GM19025 (cell line): ENCODE measurements around the gene ISCU.

ENCODE experiments used
- ATAC-seq: cut with Tn5 transposase; IDR thresholded peaks from one replicate; pipeline ENCODE4 v1.9.1; 2021; ENCODE audit warnings: mild to moderate bottlenecking, low read depth, moderate library complexity; ENCODE audit not compliant: unreplicated experiment

Gene ISCU

DNA sequence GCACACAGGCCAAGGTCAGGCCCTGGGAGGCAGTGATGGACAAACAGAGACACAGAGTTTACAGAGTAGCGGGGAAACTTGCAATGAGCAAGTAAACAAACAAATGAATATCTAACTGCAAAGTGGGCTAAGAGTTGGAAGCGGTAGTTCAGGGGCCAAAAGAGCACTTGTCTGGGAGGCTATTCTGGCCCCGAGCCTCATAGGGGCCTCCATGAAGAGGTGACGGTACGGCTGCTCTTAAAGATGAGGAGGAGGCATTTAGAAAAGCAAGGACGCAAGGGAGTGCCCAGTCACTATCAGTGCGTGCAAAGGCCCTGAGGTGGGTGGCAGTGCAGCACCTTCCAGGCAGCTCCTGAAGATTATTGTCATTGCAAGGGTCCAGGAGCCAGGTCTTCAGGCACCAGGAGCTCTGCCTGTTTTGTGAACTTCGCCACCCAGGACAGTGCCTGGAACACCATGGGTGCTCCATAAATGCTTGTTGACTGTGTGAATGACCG lies 39.9 kb downstream of the ISCU start:
- ATAC-seq = no peak

DNA sequence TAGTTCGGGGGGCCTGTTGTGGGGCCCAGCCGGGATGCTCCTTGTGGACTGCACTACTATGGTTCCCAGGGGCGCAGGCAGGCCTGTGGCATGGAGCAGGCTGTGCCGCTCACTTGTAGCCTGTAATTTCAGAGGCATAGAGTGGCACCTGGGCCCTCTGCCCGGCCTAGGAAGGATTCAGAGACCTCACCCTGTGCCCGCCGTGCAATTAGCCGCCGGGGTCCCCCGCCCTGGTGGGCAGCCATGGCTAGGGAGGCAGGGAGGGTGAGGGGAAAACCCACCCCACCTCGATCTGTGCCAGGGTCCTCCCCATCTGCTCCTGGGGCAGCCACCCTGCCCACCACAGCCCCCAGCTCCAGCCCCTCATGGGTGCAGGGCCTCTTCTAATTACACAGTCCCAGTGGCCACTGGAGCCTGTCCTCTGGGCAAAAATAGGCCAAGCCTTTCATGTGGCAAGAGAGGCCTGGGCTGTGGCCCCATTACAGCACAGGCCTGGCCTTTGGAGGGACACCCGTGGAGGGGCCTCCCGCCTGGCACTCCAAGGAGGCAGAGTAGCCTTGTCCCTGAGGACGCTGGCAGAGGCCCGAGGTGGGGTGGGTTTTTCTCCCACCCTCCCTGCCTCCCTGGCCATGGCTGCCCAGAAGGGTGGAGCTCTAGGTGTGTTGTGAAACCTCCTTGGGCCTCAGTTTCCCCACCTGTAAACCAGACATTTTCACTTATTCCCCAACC lies 40.7 kb downstream of the ISCU start:
- no peak for ATAC-seq

DNA sequence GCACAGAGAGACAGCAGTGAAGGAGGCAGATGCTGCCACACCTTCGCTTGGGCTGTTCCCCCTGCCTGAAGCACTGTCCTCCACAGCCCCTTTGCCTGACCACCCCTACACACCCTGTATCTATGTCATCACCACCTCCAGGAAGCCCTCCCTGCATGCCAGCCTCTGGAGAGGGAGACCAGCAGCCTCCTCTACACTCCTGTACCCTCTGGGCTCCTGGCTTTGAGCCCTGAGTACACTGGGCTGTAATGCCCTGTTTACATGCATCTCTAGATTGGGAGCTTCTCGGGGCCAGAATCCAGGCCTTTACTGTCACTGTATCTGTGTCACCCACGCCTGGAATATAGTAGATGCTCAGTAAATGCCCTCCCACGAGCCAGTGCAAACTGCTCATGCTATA lies 41.3 kb downstream of the ISCU start:
- ATAC-seq = no peak

DNA sequence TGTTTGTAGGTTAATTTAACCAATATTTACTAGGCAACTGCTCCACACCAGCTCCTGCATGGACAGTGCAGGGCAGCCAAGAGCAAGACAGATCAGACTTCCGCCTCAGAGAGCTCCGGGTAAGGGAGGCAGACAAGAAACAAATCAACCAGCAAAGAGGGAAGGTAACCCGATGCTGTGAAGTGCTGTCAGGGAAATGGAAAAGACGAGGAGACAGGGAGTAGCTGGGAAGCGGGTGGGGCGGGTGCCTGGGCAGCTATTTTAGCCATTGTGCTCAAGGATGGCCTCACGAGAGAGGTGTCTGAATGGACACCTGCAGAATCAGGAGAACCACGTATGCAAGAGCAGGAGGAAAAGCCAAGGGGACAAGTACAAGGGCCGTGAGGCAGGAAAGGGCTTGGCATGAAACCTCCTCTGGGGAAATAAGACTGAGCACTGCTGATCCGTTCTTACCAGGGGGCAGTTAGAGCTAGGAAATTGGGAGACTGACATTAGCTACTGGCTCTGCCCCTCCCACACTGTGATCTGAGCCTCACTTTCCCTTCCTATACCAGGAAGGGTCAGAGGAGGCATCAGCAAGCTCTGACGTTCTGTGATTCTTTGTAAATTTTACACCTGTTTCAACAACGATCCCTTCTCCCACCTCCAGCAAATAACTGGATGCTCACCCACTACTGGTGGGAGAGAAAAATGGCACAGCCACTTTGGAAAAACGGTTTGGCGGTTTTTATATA lies 42.0 kb downstream of the ISCU start:
- ATAC-seq = no peak

DNA sequence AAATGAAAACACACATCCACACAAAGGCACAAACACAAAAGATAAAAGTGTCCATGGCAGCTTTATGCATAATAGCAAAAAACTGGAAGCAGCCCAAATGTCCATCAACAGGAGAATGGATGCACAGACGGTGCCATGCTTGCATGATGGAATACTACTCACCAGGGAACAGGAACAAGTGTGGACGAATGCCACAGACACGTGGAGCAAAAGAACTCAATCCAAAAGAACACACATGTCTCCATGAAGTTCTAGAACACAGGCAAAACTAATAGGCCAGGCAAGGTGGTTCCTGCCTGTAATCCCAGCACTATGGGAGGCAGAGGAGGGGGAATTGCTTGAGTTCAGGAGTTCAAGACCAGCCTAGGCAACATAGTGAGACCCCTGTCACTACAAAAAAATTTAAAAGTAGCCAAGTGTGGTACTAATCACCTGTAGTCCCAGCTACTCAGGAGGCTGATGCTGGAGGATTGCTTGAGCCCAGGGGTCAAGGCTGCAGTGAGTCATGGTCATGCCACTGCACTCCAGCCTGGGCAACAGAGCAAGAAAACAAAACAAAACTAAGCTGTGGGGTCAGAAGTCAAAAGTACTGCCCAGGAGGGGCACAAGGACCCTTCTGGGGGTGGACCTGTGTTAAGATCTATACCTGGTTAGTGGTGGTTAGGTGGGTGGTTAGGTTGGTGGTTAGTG lies 42.7 kb downstream of the ISCU start:
- no peak for ATAC-seq

GRCh38 chr12:108605690-108606406 lies 43.5 kb downstream of the ISCU start:
- no peak for ATAC-seq

DNA sequence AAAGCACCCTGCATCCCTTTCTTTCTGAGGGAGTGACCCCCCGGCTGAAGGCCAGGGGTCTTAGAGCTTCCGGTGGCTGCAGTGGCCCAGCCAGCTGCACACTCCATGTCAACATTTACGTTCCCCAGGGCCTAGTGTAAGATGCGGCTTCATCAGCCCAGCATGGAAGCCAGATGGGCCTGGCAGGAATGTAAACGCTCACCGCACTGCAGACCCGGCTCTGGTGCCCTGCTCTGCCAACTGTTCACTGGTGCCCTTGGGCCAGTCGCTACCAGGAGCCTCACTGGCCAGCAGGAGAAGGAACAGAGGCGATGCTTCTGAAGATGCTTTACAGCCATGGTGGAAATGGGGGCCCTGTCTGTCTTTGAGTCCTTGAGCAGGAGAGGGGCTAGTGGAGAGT lies 44.1 kb downstream of the ISCU start:
- no peak for ATAC-seq

DNA sequence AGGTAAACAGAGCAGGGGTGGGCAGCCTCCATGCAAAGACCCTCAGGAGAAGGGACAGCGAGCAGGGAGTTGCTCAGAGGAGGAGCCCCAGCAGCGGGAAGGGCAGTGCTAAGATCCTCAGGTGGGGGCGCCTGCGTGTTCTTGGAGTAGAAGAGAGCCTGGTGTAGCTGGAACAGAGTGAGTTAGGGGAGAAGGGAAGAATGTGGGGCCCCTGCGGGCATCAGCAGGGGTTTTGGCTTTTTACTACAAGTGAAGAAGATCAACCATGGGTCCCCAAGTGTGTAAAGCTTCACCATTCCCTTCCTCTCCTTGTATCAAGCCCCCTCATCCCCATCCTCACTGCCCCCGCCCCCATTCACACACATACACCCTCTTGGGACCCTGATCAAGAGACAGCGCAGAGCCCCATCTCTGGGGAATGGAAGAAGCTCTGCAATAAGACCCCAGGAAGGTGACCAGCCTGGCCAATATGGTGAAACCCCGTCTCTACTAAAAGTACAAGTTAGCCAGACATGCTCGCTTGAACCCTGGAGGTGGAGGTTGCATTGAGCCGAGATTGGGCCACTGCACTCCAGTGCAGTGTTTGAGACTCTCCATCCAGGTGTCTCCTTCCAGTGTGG lies 45.7 kb downstream of the ISCU start:
- ATAC-seq = no peak

GRCh38 chr12:108608616-108609015 lies 46.2 kb downstream of the ISCU start:
- no peak for ATAC-seq

- no peak for ATAC-seq
These were observed 47.3 kb downstream of the ISCU start for GRCh38 chr12:108609537-108610335.

DNA sequence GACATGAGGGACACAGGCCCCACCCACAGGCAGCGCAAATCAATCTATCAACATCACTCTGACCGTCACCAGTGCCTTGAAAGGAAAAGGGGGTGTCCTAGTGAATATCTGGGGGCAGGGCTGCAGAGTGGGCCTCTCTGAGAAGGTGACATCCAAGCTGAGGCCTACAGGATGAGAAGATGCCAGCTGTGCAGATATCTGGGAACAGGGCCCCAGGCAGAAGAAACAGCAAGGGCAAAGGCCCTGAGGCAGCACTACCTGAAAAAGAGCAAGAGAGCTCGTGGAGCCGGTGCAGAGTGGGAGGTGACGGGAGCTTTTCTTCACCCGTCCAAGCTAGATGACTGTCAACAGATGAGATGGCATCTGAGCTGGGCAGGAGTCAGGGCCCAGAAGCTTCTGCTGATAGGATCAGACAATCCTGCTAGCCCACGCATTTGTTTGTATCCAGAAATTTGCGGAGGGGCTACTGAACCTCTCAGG lies 48.0 kb downstream of the ISCU start:
- no peak for ATAC-seq

- ATAC-seq = no peak
These were observed 48.6 kb downstream of the ISCU start for GRCh38 chr12:108610856-108611605.

GRCh38 chr12:108611884-108612415 lies 49.6 kb downstream of the ISCU start:
- no peak for ATAC-seq

- ATAC-seq = no peak
These were observed 50.4 kb downstream of the ISCU start for GRCh38 chr12:108612788-108613282.

- ATAC-seq = no peak
These were observed 51.2 kb downstream of the ISCU start for GRCh38 chr12:108613548-108613947.

DNA sequence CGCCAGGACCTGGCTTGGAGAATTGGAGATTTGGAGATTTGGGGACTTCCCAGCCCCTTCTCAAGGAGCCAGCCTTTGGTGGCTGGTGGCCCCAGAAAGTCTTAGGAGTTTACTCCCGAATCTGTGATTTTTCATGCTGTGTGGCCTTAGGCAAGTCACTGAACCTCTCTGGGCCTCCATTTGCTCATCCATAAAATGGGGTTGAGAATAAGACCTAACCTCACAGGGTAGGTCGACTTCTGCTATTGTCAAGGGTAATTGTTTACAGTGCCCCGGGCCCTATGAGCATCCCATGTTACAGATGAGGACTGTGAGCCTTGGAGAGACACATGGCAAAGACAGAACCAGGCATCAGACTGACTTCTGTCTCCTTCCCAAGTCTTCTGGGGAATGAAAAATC lies 51.6 kb downstream of the ISCU start:
- no peak for ATAC-seq

DNA sequence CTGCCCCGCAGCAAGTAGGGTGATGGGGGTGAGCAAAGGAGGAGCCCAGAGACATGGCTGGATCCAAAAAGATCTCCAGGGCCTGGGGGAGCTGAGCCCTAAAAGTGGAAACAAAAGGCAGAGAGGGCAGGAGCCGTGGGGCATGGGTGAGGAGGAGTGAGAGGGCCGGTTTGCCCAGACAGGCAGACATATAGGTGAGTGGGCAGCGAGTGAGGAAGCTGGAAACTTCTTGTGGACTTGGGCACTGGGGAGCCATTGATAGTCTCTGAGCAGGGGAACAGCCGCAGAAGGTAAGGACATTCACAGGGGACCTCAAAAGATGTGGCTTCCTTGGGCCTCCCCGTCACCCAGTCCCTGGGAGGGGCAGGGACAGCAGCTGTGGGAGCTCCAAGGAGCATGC lies 52.2 kb downstream of the ISCU start:
- no peak for ATAC-seq

- no peak for ATAC-seq
These were observed 53.5 kb downstream of the ISCU start for GRCh38 chr12:108615918-108616317.
